ENCODE results near the gene NDUFA1. TPM values are rescaled to one million over a fixed set of nuclear protein-coding genes. Genes with fewer than 3 reads are reported as not detected.

The NDUFA1 gene
- total and polyA plus RNA-seq, 2 of the 13 experiments (the other 11 are each of a cell fraction or from before 2014, with no cell fraction given): 150 to 167 TPM

DNA sequence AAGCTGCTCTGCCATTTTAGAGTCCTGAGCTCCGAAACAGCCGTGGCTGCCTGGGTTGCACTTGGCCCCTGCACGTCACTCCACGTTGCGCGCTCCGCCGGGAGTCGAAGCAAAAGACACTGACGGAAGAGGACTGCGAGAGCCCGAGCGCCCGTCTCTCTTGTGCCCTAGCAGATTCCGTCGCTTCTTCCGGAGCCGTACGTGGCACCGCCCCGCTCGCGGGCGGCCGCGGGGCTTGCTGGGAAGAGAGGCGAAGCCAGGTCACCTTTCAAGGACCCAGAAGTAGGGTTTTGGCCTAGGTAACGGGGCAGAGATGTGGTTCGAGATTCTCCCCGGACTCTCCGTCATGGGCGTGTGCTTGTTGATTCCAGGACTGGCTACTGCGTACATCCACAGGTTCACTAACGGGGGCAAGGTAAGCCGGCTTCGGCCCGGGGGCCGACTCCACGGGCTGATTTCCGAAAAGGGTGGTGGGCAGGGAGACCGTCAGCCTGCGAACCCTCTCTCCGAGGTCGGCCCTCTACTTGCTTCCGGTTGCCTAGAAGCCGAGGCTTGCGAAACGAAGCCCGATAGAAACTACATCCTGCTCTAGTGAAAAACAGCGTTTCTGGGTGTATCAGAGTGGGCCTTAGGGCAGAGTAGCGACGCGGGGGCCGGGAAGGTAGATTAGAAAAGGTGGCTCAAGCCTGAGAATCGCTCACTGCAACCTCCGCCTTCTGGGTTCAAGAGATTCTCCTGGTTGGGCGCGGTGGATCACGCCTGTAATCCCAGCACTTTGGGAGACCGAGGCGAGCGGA, at the start of gene NDUFA1, which contains the start of gene RNF113A (continued):
- TF ChIP-seq, protein P1, sequence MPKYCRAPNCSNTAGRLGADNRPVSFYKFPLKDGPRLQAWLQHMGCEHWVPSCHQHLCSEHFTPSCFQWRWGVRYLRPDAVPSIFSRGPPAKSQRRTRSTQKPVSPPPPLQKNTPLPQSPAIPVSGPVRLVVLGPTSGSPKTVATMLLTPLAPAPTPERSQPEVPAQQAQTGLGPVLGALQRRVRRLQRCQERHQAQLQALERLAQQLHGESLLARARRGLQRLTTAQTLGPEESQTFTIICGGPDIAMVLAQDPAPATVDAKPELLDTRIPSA (CRISPR knock-in tag; IDR thresholded peaks at IDR 0.05; ENCODE audit: borderline replicate concordance): no peak
- no peak for TF ChIP-seq SKI (IDR thresholded peaks at IDR 0.05; ENCODE audit: partially characterized antibody)
- TF ChIP-seq, protein P2, sequence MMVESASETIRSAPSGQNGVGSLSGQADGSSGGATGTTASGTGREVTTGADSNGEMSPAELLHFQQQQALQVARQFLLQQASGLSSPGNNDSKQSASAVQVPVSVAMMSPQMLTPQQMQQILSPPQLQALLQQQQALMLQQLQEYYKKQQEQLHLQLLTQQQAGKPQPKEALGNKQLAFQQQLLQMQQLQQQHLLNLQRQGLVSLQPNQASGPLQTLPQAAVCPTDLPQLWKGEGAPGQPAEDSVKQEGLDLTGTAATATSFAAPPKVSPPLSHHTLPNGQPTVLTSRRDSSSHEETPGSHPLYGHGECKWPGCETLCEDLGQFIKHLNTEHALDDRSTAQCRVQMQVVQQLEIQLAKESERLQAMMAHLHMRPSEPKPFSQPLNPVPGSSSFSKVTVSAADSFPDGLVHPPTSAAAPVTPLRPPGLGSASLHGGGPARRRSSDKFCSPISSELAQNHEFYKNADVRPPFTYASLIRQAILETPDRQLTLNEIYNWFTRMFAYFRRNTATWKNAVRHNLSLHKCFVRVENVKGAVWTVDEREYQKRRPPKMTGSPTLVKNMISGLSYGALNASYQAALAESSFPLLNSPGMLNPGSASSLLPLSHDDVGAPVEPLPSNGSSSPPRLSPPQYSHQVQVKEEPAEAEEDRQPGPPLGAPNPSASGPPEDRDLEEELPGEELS (CRISPR knock-in tag; IDR thresholded peaks at IDR 0.05): peak; percentile 45
- no peak for TF ChIP-seq FOXK2 (IDR thresholded peaks at IDR 0.05)
- TF ChIP-seq FOXM1 (CRISPR knock-in tag; IDR thresholded peaks at IDR 0.05): no peak
- TF ChIP-seq, protein P3, sequence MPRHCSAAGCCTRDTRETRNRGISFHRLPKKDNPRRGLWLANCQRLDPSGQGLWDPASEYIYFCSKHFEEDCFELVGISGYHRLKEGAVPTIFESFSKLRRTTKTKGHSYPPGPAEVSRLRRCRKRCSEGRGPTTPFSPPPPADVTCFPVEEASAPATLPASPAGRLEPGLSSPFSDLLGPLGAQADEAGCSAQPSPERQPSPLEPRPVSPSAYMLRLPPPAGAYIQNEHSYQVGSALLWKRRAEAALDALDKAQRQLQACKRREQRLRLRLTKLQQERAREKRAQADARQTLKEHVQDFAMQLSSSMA (CRISPR knock-in tag; IDR thresholded peaks at IDR 0.05): peak; percentile 99
- TF ChIP-seq, protein P4, sequence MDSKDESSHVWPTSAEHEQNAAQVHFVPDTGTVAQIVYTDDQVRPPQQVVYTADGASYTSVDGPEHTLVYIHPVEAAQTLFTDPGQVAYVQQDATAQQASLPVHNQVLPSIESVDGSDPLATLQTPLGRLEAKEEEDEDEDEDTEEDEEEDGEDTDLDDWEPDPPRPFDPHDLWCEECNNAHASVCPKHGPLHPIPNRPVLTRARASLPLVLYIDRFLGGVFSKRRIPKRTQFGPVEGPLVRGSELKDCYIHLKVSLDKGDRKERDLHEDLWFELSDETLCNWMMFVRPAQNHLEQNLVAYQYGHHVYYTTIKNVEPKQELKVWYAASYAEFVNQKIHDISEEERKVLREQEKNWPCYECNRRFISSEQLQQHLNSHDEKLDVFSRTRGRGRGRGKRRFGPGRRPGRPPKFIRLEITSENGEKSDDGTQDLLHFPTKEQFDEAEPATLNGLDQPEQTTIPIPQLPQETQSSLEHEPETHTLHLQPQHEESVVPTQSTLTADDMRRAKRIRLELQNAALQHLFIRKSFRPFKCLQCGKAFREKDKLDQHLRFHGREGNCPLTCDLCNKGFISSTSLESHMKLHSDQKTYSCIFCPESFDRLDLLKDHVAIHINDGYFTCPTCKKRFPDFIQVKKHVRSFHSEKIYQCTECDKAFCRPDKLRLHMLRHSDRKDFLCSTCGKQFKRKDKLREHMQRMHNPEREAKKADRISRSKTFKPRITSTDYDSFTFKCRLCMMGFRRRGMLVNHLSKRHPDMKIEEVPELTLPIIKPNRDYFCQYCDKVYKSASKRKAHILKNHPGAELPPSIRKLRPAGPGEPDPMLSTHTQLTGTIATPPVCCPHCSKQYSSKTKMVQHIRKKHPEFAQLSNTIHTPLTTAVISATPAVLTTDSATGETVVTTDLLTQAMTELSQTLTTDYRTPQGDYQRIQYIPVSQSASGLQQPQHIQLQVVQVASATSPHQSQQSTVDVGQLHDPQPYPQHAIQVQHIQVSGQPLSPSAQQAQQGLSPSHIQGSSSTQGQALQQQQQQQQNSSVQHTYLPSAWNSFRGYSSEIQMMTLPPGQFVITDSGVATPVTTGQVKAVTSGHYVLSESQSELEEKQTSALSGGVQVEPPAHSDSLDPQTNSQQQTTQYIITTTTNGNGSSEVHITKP (CRISPR knock-in tag; IDR thresholded peaks at IDR 0.05; ENCODE audit: low read depth): no peak
- TF ChIP-seq SIN3B (IDR thresholded peaks at IDR 0.05; ENCODE audit: low read length): no peak
- TF ChIP-seq ZIK1 (CRISPR knock-in tag; IDR thresholded peaks at IDR 0.05; ENCODE audit: borderline replicate concordance, low read depth): no peak
- no peak for TF ChIP-seq MED8 (CRISPR knock-in tag; IDR thresholded peaks at IDR 0.05; ENCODE audit: insufficient replicate concordance)
- TF ChIP-seq GTF2F1 (IDR thresholded peaks at IDR 0.05; ENCODE audit: low read length): no peak
- no peak for TF ChIP-seq DNMT1 (CRISPR knock-in tag; IDR thresholded peaks at IDR 0.05)
- no peak for TF ChIP-seq ZNF260 (CRISPR knock-in tag; IDR thresholded peaks at IDR 0.05; ENCODE audit: borderline replicate concordance, low read depth)
- TF ChIP-seq ZNF616 (CRISPR knock-in tag; IDR thresholded peaks at IDR 0.05; ENCODE audit: low read depth): no peak
- TF ChIP-seq AHR (CRISPR knock-in tag; IDR thresholded peaks at IDR 0.05): no peak
- TF ChIP-seq ZFP82 (CRISPR knock-in tag; IDR thresholded peaks at IDR 0.05; ENCODE audit: borderline replicate concordance): no peak
- TF ChIP-seq ZNF556 (CRISPR knock-in tag; IDR thresholded peaks at IDR 0.05; ENCODE audit: borderline replicate concordance): 0 out of 2 replicates have a peak, but pooled peaks have one; percentile 35
- TF ChIP-seq KLF15 (CRISPR knock-in tag; IDR thresholded peaks at IDR 0.05; ENCODE audit: borderline replicate concordance): no peak
- no peak for TF ChIP-seq ZNF652 (CRISPR knock-in tag; IDR thresholded peaks at IDR 0.05; ENCODE audit: borderline replicate concordance, low read depth)
- TF ChIP-seq, protein P5, sequence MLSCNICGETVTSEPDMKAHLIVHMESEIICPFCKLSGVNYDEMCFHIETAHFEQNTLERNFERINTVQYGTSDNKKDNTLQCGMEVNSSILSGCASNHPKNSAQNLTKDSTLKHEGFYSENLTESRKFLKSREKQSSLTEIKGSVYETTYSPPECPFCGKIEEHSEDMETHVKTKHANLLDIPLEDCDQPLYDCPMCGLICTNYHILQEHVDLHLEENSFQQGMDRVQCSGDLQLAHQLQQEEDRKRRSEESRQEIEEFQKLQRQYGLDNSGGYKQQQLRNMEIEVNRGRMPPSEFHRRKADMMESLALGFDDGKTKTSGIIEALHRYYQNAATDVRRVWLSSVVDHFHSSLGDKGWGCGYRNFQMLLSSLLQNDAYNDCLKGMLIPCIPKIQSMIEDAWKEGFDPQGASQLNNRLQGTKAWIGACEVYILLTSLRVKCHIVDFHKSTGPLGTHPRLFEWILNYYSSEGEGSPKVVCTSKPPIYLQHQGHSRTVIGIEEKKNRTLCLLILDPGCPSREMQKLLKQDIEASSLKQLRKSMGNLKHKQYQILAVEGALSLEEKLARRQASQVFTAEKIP (CRISPR knock-in tag; IDR thresholded peaks at IDR 0.05; ENCODE audit: borderline replicate concordance): no peak
- no peak for TF ChIP-seq MIER2 (CRISPR knock-in tag; IDR thresholded peaks at IDR 0.05)

Data from HepG2 (cell line).